GM12874 (cell line): ENCODE results near the gene RASD1.

Source experiments
- CTCF ChIP-seq: IDR thresholded peaks from 2 replicates; pipeline ENCODE4 v1.5.1; 2011; ENCODE audit warnings: low read depth, mild to moderate bottlenecking, control low read depth, low read length, moderate library complexity; ENCODE audit not compliant: insufficient read depth

Gene RASD1

GRCh38 chr17:17467720-17468119, 28.5 kb downstream of the RASD1 start:
- no peak for TF ChIP-seq CTCF

- no peak for TF ChIP-seq CTCF
Observed at GRCh38 chr17:17467016-17467415, 29.2 kb downstream of the RASD1 start.

GRCh38 chr17:17466511-17466910, 29.7 kb downstream of the RASD1 start:
- TF ChIP-seq CTCF, result no peak

- TF ChIP-seq CTCF, result no peak
Observed at GRCh38 chr17:17463821-17464220, 32.4 kb downstream of the RASD1 start.

GRCh38 chr17:17462048-17462824, 34.0 kb downstream of the RASD1 start:
- no peak for TF ChIP-seq CTCF

- TF ChIP-seq CTCF, result no peak
Observed at GRCh38 chr17:17460038-17460437, 36.2 kb downstream of the RASD1 start.

- no peak for TF ChIP-seq CTCF
Observed at GRCh38 chr17:17457680-17458079, 38.5 kb downstream of the RASD1 start.

GRCh38 chr17:17456251-17456650, 39.9 kb downstream of the RASD1 start:
- no peak for TF ChIP-seq CTCF
